Lower leg skin (tissue), 3 donors: Measurements from ENCODE around the gene HTR3A.

Experiments used
- CTCF ChIP-seq, 3 donors: fragments of 450-650 bp; IDR thresholded peaks; one replicate each; pipeline ENCODE4 v1.5.1; 2016; ENCODE audit warnings: antibody characterized with exemption in 3 of 3, mild to moderate bottlenecking in 3 of 3, moderate library complexity in 2 of 3
- POLR2A ChIP-seq, 2 donors: fragments of 450-650 bp; IDR thresholded peaks; one replicate each; pipeline ENCODE4 v1.6.1; 2016 to 2017; ENCODE audit warnings: antibody characterized with exemption in 2 of 2, mild to moderate bottlenecking in 1 of 2, moderate library complexity in 1 of 2

- TF ChIP-seq CTCF (IDR thresholded peaks at IDR 0.05) (no peak), POLR2A (IDR thresholded peaks at IDR 0.05) (no peak)
These were observed 33.4 kb downstream of the HTR3A start for GRCh38 chr11:114008331-114008730.
